Lung (tissue), 12 donors: ENCODE data around the gene TBC1D1. TPM values are rescaled to one million over a fixed set of nuclear protein-coding genes. Genes with fewer than 3 reads are reported as not detected.
A peak's percentile ranks its signal among the peaks of the same experiment; 100 is the strongest.

ENCODE experiments used
- ATAC-seq: fragments of 200-7000 bp; cut with Tn5 transposase; one replicate; pipeline ENCODE4 v1.9.1; 2020; ENCODE audit warnings: moderate number of reproducible peaks; ENCODE audit not compliant: insufficient read depth, low FRiP score
- DNase-seq, 3 donors: peaks; one replicate each; pipeline ENCODE4 v3.0.0-alpha.2; 2013 to 2017
- H3K27ac ChIP-seq, 2 donors: one replicate each; pipeline ENCODE4 v1.5.1; 2013; ENCODE audit warnings: mild to moderate bottlenecking in 2 of 2, moderate library complexity in 2 of 2, control low read depth in 1 of 2, inconsistent platforms in 1 of 2, low read depth in 1 of 2, low read length in 1 of 2
- H3K27me3 ChIP-seq, 3 donors: one replicate each; pipeline ENCODE4 v1.5.1; 2013; ENCODE audit warnings: low read length in 2 of 3; ENCODE audit not compliant: control insufficient read depth in 3 of 3, insufficient read depth in 3 of 3
- H3K36me3 ChIP-seq, 4 donors: one replicate each; pipeline ENCODE4 v1.5.1; 2013; ENCODE audit warnings: low read length in 4 of 4, mild to moderate bottlenecking in 1 of 4, moderate library complexity in 1 of 4; ENCODE audit not compliant: control insufficient read depth in 4 of 4, insufficient read depth in 4 of 4
- H3K4me1 ChIP-seq, 5 donors: one replicate each; pipeline ENCODE4 v1.5.1; 2013; ENCODE audit warnings: low read length in 5 of 5, mild to moderate bottlenecking in 2 of 5, moderate library complexity in 1 of 5; ENCODE audit not compliant: control insufficient read depth in 5 of 5, insufficient read depth in 5 of 5
- H3K4me3 ChIP-seq: one replicate; pipeline ENCODE4 v1.5.1; 2013; ENCODE audit warnings: mild to moderate bottlenecking, control low read depth, moderate library complexity
- H3K9ac ChIP-seq, 2 donors: one replicate each; pipeline ENCODE4 v1.5.1; 2013; ENCODE audit warnings: low read length in 2 of 2, control low read depth in 1 of 2; ENCODE audit not compliant: insufficient read depth in 1 of 2
- H3K9me3 ChIP-seq, 4 donors: one replicate each; pipeline ENCODE4 v1.5.1; 2013; ENCODE audit warnings: low read length in 3 of 4, mild to moderate bottlenecking in 1 of 4, moderate library complexity in 1 of 4; ENCODE audit not compliant: control insufficient read depth in 4 of 4, insufficient read depth in 3 of 4
- CTCF ChIP-seq: IDR thresholded peaks from 2 replicates; pipeline ENCODE4 v1.5.1; 2012; ENCODE audit warnings: mild to moderate bottlenecking; ENCODE audit errors: control extremely low read depth, extremely low read depth
- WGBS, 2 donors: extraction: QIAGEN DNeasy Blood & Tissue Kit; methylation state at CpG; one replicate each; pipeline ENCODE4 v1.1.7; 2013; 5-methylcytosine and 5-hydroxymethylcytosine counted together
- polyA plus RNA-seq, 2 donors: library from polyadenylated mRNA; stranded (reverse); fragments of 200-250 nt; gene quantifications; one replicate each; pipeline ENCODE4 v1.2.1, GENCODE V29; 2013
- total RNA-seq, 2 donors: library from RNA; depleted of rRNA in 1 of 2; stranded (reverse); fragments of >200 nt in 1 of 2; gene quantifications; one replicate each; pipeline ENCODE4 v1.2.1, GENCODE V29; 2014 to 2021
- donor health status: control.
- donor health status: control.
- donor health status: Bipolar disorder and iron deficiency.
- donor health status: healthy.
- donor health status: DM: yes; HTN: yes; CAD: no.

TBC1D1 gene
- total and polyA plus RNA-seq, 4 donors = 23.6 to 71.1 (median 43.9) TPM

GRCh38 chr4:37967736-37968135 lies 76.9 kb downstream of the TBC1D1 start:
- no peak overlapping the region for H3K4me3 ChIP-seq
- H3K4me1 ChIP-seq = peaks cover 0 to 11% (median 2%) of the 10 kb centered on the region in 5 donors
- H3K9me3 ChIP-seq = no peaks in the 10 kb centered on the region
- ATAC-seq = no peak
- H3K36me3 ChIP-seq = no peaks in the 10 kb centered on the region
- no peak overlapping the region for H3K27ac ChIP-seq
- no peak overlapping the region for H3K9ac ChIP-seq
- WGBS, 2 donors = 44 to 57% methylated on average over 5 of the region's 5 CpGs
- DNase-seq = peak in 2 of 3 donors; percentile 25 to 64
- no peak for TF ChIP-seq CTCF
- no peaks in the 10 kb centered on the region for H3K27me3 ChIP-seq

- H3K4me1 ChIP-seq = peaks cover 0 to 11% (median 2%) of the 10 kb centered on the region in 5 donors
- no peak for DNase-seq
- no peaks in the 10 kb centered on the region for H3K9me3 ChIP-seq
- no peak overlapping the region for H3K27ac ChIP-seq
- H3K36me3 ChIP-seq = no peaks in the 10 kb centered on the region
- 73 to 81% methylated on average over 3 of the region's 3 CpGs for WGBS, 2 donors
- ATAC-seq = no peak
- H3K9ac ChIP-seq = no peak overlapping the region
- TF ChIP-seq CTCF = no peak
- no peak overlapping the region for H3K4me3 ChIP-seq
- H3K27me3 ChIP-seq = no peaks in the 10 kb centered on the region
Measured at GRCh38 chr4:37968747-37969146, 77.9 kb downstream of the TBC1D1 start.

- DNase-seq (no peak), ATAC-seq (peak; percentile 88)
- Histone ChIP-seq H3K4me3 (no peak overlapping the region), H3K9ac (no peak overlapping the region), H3K27ac (peak overlapping the region in 1 of 2 donors; percentile 84), H3K27me3 (no peaks in the 10 kb centered on the region), H3K36me3 (no peaks in the 10 kb centered on the region), H3K4me1 (peaks cover 0 to 11% (median 2%) of the 10 kb centered on the region in 5 donors), H3K9me3 (no peaks in the 10 kb centered on the region)
- peak; percentile 16 for TF ChIP-seq CTCF
- WGBS, 2 donors = 21 to 33% methylated on average over 1 of the region's 1 CpG
Measured at GRCh38 chr4:37970702-37971101, 79.8 kb downstream of the TBC1D1 start.

- 92 to 98% methylated on average over 4 of the region's 4 CpGs for WGBS, 2 donors
- Histone ChIP-seq H3K9ac (no peak overlapping the region), H3K4me1 (peaks cover 0 to 11% (median 3%) of the 10 kb centered on the region in 5 donors), H3K27me3 (no peaks in the 10 kb centered on the region), H3K4me3 (no peak overlapping the region), H3K36me3 (no peaks in the 10 kb centered on the region), H3K27ac (no peak overlapping the region), H3K9me3 (no peaks in the 10 kb centered on the region)
- DNase-seq = no peak
- no peak for ATAC-seq
- no peak for TF ChIP-seq CTCF
Measured at GRCh38 chr4:37971202-37971601, 80.3 kb downstream of the TBC1D1 start.
